Measurements from ENCODE around the gene MLPH. TPM values are rescaled to one million over a fixed set of nuclear protein-coding genes. Genes with fewer than 3 reads are reported as not detected.
A peak's percentile ranks its signal among the peaks of the same experiment; 100 is the strongest.

Gene MLPH
- total and polyA plus RNA-seq, 7 experiments from 2014 or later, result not detected

- Histone ChIP-seq H3K36me3 (ENCODE audit: control insufficient read depth in 2 of 3, insufficient read depth in 3 of 3, low read length in 3 of 3) (no peaks in the 10 kb centered on the region), H3K27me3 (ENCODE audit: control insufficient read depth in 2 of 2, insufficient read depth in 2 of 2, low read length in 2 of 2) (no peaks in the 10 kb centered on the region), H3K27ac (ENCODE audit: low read depth, low read length) (no peak overlapping the region), H3K4me1 (ENCODE audit: control insufficient read depth in 2 of 2, insufficient read depth in 2 of 2, low read length in 2 of 2) (no peaks in the 10 kb centered on the region), H3K4me3 (ENCODE audit: low read length) (no peak overlapping the region), H3K9me3 (ENCODE audit: control insufficient read depth in 2 of 3, low read length in 3 of 3) (no peaks in the 10 kb centered on the region)
- Mint-ChIP-seq H3K4me1 (peaks cover 0 to 6% (median 4%) of the 10 kb centered on the region in 7 donors), H3K9me3 (no peaks in the 10 kb centered on the region), H3K27me3 (peaks cover 0 to 4% (median 0%) of the 10 kb centered on the region in 5 donors), H3K4me3 (peak overlapping the region in 1 of 10 donors; percentile 9), H3K27ac (peak overlapping the region in 5 of 9 donors; percentile 14 to 84 (median 48)), H3K36me3 (no peaks in the 10 kb centered on the region)
- no peak for ATAC-seq
- POLR2A ChIA-PET, result no interaction called here
- intact Hi-C loops (cut with micrococcal nuclease), result loop anchor here (1.0 to 2.0 kb wide), 5 partner anchors 87 to 193 kb away; no protein-coding TSS in a partner anchor
- CTCF ChIA-PET, result interaction anchor here (0.6 to 2.5 kb wide), 5 partner anchors 10 to 164 kb away, joined by 4 to 10 read pairs (median 5); no protein-coding TSS in a partner anchor
- no peak for DNase-seq
Measured at GRCh38 chr2:237581326-237581725, 94.3 kb downstream of the MLPH start.

GRCh38 chr2:237581751-237582746 lies 95.0 kb downstream of the MLPH start:
- CTCF ChIA-PET, result interaction anchor here (0.6 to 2.5 kb wide), 7 partner anchors 11 to 776 kb away, joined by 3 to 10 read pairs (median 4); no protein-coding TSS in a partner anchor
- H3K4me3 Mint-ChIP-seq, result peak overlapping the region in 1 of 10 donors; percentile 9
- ATAC-seq (peak; percentile 80), DNase-seq (peak in 7 of 9 donors; percentile 53 to 73 (median 62))
- intact Hi-C loops (cut with micrococcal nuclease), result loop anchor here (1.0 to 2.0 kb wide), 5 partner anchors 86 to 192 kb away; no protein-coding TSS in a partner anchor
- H3K4me3 ChIP-seq (ENCODE audit: low read length), result no peak overlapping the region
- H3K27ac ChIP-seq (ENCODE audit: low read depth, low read length), result no peak overlapping the region
- H3K36me3 Mint-ChIP-seq, result no peaks in the 10 kb centered on the region
- no peaks in the 10 kb centered on the region for H3K9me3 Mint-ChIP-seq
- no peaks in the 10 kb centered on the region for H3K27me3 ChIP-seq (ENCODE audit: control insufficient read depth in 2 of 2, insufficient read depth in 2 of 2, low read length in 2 of 2)
- no peaks in the 10 kb centered on the region for H3K4me1 ChIP-seq (ENCODE audit: control insufficient read depth in 2 of 2, insufficient read depth in 2 of 2, low read length in 2 of 2)
- H3K27ac Mint-ChIP-seq, result peak overlapping the region in 6 of 9 donors; percentile 14 to 84 (median 56)
- no peaks in the 10 kb centered on the region for H3K36me3 ChIP-seq (ENCODE audit: control insufficient read depth in 2 of 3, insufficient read depth in 3 of 3, low read length in 3 of 3)
- H3K9me3 ChIP-seq (ENCODE audit: control insufficient read depth in 2 of 3, low read length in 3 of 3), result no peaks in the 10 kb centered on the region
- peaks cover 0 to 3% (median 0%) of the 10 kb centered on the region in 5 donors for H3K27me3 Mint-ChIP-seq
- H3K4me1 Mint-ChIP-seq, result peaks cover 0 to 6% (median 4%) of the 10 kb centered on the region in 7 donors
- POLR2A ChIA-PET, result no interaction called here

GRCh38 chr2:237583385-237584295 lies 96.6 kb downstream of the MLPH start:
- Histone ChIP-seq H3K9me3 (ENCODE audit: control insufficient read depth in 2 of 3, low read length in 3 of 3) (no peaks in the 10 kb centered on the region), H3K27ac (ENCODE audit: low read depth, low read length) (no peak overlapping the region), H3K4me1 (ENCODE audit: control insufficient read depth in 2 of 2, insufficient read depth in 2 of 2, low read length in 2 of 2) (no peaks in the 10 kb centered on the region), H3K36me3 (ENCODE audit: control insufficient read depth in 2 of 3, insufficient read depth in 3 of 3, low read length in 3 of 3) (no peaks in the 10 kb centered on the region), H3K4me3 (ENCODE audit: low read length) (no peak overlapping the region), H3K27me3 (ENCODE audit: control insufficient read depth in 2 of 2, insufficient read depth in 2 of 2, low read length in 2 of 2) (no peaks in the 10 kb centered on the region)
- DNase-seq (no peak), ATAC-seq (no peak)
- H3K4me1 Mint-ChIP-seq, result peaks cover 0 to 6% (median 4%) of the 10 kb centered on the region in 7 donors
- POLR2A ChIA-PET, result no interaction called here
- no peaks in the 10 kb centered on the region for H3K36me3 Mint-ChIP-seq
- CTCF ChIA-PET, result interaction anchor here (0.6 to 1.7 kb wide), 4 partner anchors 11 to 162 kb away, joined by 3 to 7 read pairs (median 4); no protein-coding TSS in a partner anchor
- H3K27me3 Mint-ChIP-seq, result peaks cover 0 to 10% (median 0%) of the 10 kb centered on the region in 5 donors
- intact Hi-C loops (cut with micrococcal nuclease), result no loop called here
- H3K4me3 Mint-ChIP-seq, result no peak overlapping the region
- no peaks in the 10 kb centered on the region for H3K9me3 Mint-ChIP-seq
- peak overlapping the region in 1 of 9 donors; percentile 55 for H3K27ac Mint-ChIP-seq

GRCh38 chr2:237585590-237586221 lies 98.7 kb downstream of the MLPH start:
- Mint-ChIP-seq H3K36me3 (no peaks in the 10 kb centered on the region), H3K9me3 (no peaks in the 10 kb centered on the region), H3K4me3 (no peak overlapping the region), H3K4me1 (peaks cover 2 to 12% (median 5%) of the 10 kb centered on the region in 7 donors), H3K27ac (peak overlapping the region in 1 of 9 donors; percentile 59), H3K27me3 (peaks cover 0 to 13% (median 0%) of the 10 kb centered on the region in 5 donors)
- H3K9me3 ChIP-seq (ENCODE audit: control insufficient read depth in 2 of 3, low read length in 3 of 3), result no peaks in the 10 kb centered on the region
- no peaks in the 10 kb centered on the region for H3K36me3 ChIP-seq (ENCODE audit: control insufficient read depth in 2 of 3, insufficient read depth in 3 of 3, low read length in 3 of 3)
- CTCF ChIA-PET, result interaction anchor here (0.7 to 0.8 kb wide), 2 partner anchors 12 to 17 kb away, joined by 3 read pairs; no protein-coding TSS in a partner anchor
- DNase-seq (no peak), ATAC-seq (no peak)
- no peak overlapping the region for H3K4me3 ChIP-seq (ENCODE audit: low read length)
- H3K27me3 ChIP-seq (ENCODE audit: control insufficient read depth in 2 of 2, insufficient read depth in 2 of 2, low read length in 2 of 2), result no peaks in the 10 kb centered on the region
- no peak overlapping the region for H3K27ac ChIP-seq (ENCODE audit: low read depth, low read length)
- H3K4me1 ChIP-seq (ENCODE audit: control insufficient read depth in 2 of 2, insufficient read depth in 2 of 2, low read length in 2 of 2), result no peaks in the 10 kb centered on the region
- POLR2A ChIA-PET, result interaction anchor here (0.6 kb wide), 1 partner anchor 17 kb away, joined by 3 read pairs; no protein-coding TSS in a partner anchor
- intact Hi-C loops (cut with micrococcal nuclease), result no loop called here

- peak overlapping the region in 1 of 9 donors; percentile 65 for H3K27ac Mint-ChIP-seq
Measured at GRCh38 chr2:237588044-237588696, 101.1 kb downstream of the MLPH start.

More at GRCh38 chr2:237588044-237588696, 101.1 kb downstream of the MLPH start:
- no peak overlapping the region for H3K4me3 Mint-ChIP-seq
- H3K36me3 ChIP-seq (ENCODE audit: control insufficient read depth in 2 of 3, insufficient read depth in 3 of 3, low read length in 3 of 3), result no peaks in the 10 kb centered on the region
- ChIA-PET POLR2A (no interaction called here), CTCF (no interaction called here)
- no peak overlapping the region for H3K27ac ChIP-seq (ENCODE audit: low read depth, low read length)
- no peaks in the 10 kb centered on the region for H3K36me3 Mint-ChIP-seq
- H3K4me1 Mint-ChIP-seq, result peaks cover 9 to 17% (median 14%) of the 10 kb centered on the region in 7 donors
- peaks cover 0 to 13% (median 0%) of the 10 kb centered on the region in 5 donors for H3K27me3 Mint-ChIP-seq
- no peak for DNase-seq
- no peak overlapping the region for H3K4me3 ChIP-seq (ENCODE audit: low read length)
- no peaks in the 10 kb centered on the region for H3K9me3 ChIP-seq (ENCODE audit: control insufficient read depth in 2 of 3, low read length in 3 of 3)
- no peaks in the 10 kb centered on the region for H3K9me3 Mint-ChIP-seq
- ATAC-seq, result no peak
- intact Hi-C loops (cut with micrococcal nuclease), result no loop called here
- peaks cover 0 to 11% of the 10 kb centered on the region in 2 donors for H3K4me1 ChIP-seq (ENCODE audit: control insufficient read depth in 2 of 2, insufficient read depth in 2 of 2, low read length in 2 of 2)
- no peaks in the 10 kb centered on the region for H3K27me3 ChIP-seq (ENCODE audit: control insufficient read depth in 2 of 2, insufficient read depth in 2 of 2, low read length in 2 of 2)
